ENCODE measurements around the gene PGA4.

- TF ChIP-seq, protein P1, sequence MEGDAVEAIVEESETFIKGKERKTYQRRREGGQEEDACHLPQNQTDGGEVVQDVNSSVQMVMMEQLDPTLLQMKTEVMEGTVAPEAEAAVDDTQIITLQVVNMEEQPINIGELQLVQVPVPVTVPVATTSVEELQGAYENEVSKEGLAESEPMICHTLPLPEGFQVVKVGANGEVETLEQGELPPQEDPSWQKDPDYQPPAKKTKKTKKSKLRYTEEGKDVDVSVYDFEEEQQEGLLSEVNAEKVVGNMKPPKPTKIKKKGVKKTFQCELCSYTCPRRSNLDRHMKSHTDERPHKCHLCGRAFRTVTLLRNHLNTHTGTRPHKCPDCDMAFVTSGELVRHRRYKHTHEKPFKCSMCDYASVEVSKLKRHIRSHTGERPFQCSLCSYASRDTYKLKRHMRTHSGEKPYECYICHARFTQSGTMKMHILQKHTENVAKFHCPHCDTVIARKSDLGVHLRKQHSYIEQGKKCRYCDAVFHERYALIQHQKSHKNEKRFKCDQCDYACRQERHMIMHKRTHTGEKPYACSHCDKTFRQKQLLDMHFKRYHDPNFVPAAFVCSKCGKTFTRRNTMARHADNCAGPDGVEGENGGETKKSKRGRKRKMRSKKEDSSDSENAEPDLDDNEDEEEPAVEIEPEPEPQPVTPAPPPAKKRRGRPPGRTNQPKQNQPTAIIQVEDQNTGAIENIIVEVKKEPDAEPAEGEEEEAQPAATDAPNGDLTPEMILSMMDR (IDR thresholded peaks at IDR 0.05): no peak
- no peak for TF ChIP-seq ZFX (IDR thresholded peaks at IDR 0.05; ENCODE audit: borderline replicate concordance)
These were observed 34.7 kb downstream of the PGA4 start for GRCh38 chr11:61256710-61257482.
